Measurements from ENCODE around the gene PYGM. TPM values are rescaled to one million over a fixed set of nuclear protein-coding genes. Genes with fewer than 3 reads are reported as not detected.

PYGM gene
- total and polyA plus RNA-seq, 2 donors (not counting 3 experiments of a cell fraction or from before 2014, with no cell fraction given) = 0.10 to 0.62 TPM

GRCh38 chr11:64776425-64776824, 16.7 kb upstream of the PYGM start:
- intact Hi-C loops (cut with micrococcal nuclease) (no loop called here), dilution Hi-C loops (cut with MboI; ENCODE audit: extremely low pct_ligation_motif_present, low sequenced_read_pairs) (no loop called here)
- FAIRE-seq (no peak), DNase-seq (ENCODE audit: low read depth, low spot score) (no peak)
- Histone ChIP-seq H3K36me3 (ENCODE audit: control insufficient read depth in 2 of 2, extremely low read depth in 1 of 2, insufficient read depth in 2 of 2, low read length in 2 of 2) (peaks cover 21 to 35% of the 10 kb centered on the region in 2 experiments), H3K4me3 (replicated peaks in 1 of 3; ENCODE audit: insufficient read depth in 1 of 3, low read depth in 1 of 3, low read length in 3 of 3) (peak overlapping the region in 2 of 3 experiments; percentile 7 to 85), H3K27ac (ENCODE audit: insufficient read depth, low read depth, low read length) (no peak overlapping the region), H3K4me1 (ENCODE audit: control insufficient read depth, extremely low read depth, insufficient read depth, low read length) (peaks cover 42% of the 10 kb centered on the region), H3K9me3 (replicated peaks; ENCODE audit: control insufficient read depth, insufficient read depth, low read length) (no peaks in the 10 kb centered on the region), H4K20me1 (replicated peaks; ENCODE audit: control insufficient read depth, extremely low read depth, insufficient read depth, low read length) (peaks cover 25% of the 10 kb centered on the region), H3K9ac (replicated peaks; ENCODE audit: extremely low read depth, insufficient read depth, low read length) (peak overlapping the region; percentile 65), H2AFZ (ENCODE audit: low read depth, low read length) (no peak overlapping the region), H3K27me3 (ENCODE audit: control insufficient read depth in 2 of 2, insufficient read depth in 2 of 2, low read length in 2 of 2) (no peaks in the 10 kb centered on the region), H3K9me1 (replicated peaks; ENCODE audit: control insufficient read depth, extremely low read depth, insufficient read depth, low read length) (no peaks in the 10 kb centered on the region), H3K79me2 (ENCODE audit: control insufficient read depth, insufficient read depth, low read length) (peaks cover 62% of the 10 kb centered on the region), H3K4me2 (ENCODE audit: insufficient read depth, low read length) (peak overlapping the region; percentile 91)
- TF ChIP-seq GATA2 (IDR thresholded peaks at IDR 0.05; ENCODE audit: insufficient read depth, insufficient read length, low read depth, low read length) (no peak), POLR2AphosphoS5 (IDR thresholded peaks at IDR 0.05; ENCODE audit: insufficient read depth, low read depth, low read length) (no peak), POLR2A (IDR thresholded peaks at IDR 0.05; ENCODE audit: low read depth, low read length) (no peak), CTCF (IDR thresholded peaks at IDR 0.05; ENCODE audit: extremely low read depth in 1 of 2, insufficient read depth in 1 of 2, low read depth in 1 of 2, low read length in 2 of 2) (no peak), FOS (IDR thresholded peaks at IDR 0.05; ENCODE audit: borderline replicate concordance, insufficient read depth, low read length) (no peak), EZH2 (IDR thresholded peaks at IDR 0.05; ENCODE audit: borderline replicate concordance, low read depth, low read length, severe bottlenecking) (no peak), MAX (IDR thresholded peaks at IDR 0.05; ENCODE audit: insufficient read depth, insufficient read length) (no peak), JUN (IDR thresholded peaks at IDR 0.05; ENCODE audit: borderline replicate concordance, insufficient read depth, insufficient read length, low read depth) (no peak), MYC (IDR thresholded peaks at IDR 0.05; ENCODE audit: low read depth, low read length) (no peak)
- CTCF ChIA-PET = no interaction called here
- no TSS peak for BruUV-seq (replicated peaks)
- POLR2A ChIA-PET = no interaction called here

Measured in endothelial cell of umbilical vein (primary cell).